Measurements from ENCODE around the gene RPL12.

RPL12 gene

DNA sequence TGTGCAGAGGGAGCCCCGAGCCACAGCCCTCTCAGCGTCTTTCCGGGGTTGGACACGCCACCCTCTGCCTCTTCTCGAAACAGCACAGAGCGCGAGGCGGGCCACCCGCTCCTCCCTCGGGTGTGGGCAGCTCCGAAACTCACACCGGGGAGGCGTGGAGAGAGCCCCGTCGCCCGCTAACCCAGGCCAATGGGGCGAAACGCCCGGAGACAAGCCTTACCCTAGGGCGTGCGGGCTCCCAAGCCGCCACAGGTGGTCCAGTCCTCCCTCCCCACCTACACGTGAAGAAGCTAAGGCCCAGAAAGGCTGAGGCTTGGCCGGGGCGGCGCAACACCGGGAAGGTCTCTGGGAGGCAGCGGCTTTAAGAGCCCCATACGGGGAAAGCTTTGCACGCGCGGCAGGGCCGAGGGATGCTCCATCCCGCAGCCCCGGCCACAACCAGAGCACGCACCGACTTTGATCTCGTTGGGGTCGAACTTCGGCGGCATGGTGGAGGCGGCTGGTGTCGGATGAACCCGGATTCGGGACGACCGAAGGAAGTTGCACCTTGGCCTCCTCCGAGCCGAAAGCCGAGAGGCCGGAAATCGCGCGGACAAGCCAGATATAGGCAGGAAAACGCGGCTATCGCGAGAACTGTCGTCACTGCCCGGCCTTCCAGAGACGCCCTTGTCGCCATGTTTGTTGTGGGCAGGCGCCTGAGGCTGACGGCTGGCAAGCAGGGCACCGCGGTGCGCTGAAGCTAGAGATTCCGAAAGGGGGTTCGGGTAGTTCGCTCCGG lies at the start of gene RPL12, which contains the start of gene LRSAM1:
Gene RPL12, minus strand, starts transcription at position 577 of the 778 bp plus-strand sequence. Its CDS starts 89 bp downstream, at position 488.
Gene LRSAM1, plus strand, starts transcription at position 681 of the 778 bp plus-strand sequence. CDS start 3,018 bp downstream, outside the sequence.
- peak; percentile 100 for DNase-seq

DNA sequence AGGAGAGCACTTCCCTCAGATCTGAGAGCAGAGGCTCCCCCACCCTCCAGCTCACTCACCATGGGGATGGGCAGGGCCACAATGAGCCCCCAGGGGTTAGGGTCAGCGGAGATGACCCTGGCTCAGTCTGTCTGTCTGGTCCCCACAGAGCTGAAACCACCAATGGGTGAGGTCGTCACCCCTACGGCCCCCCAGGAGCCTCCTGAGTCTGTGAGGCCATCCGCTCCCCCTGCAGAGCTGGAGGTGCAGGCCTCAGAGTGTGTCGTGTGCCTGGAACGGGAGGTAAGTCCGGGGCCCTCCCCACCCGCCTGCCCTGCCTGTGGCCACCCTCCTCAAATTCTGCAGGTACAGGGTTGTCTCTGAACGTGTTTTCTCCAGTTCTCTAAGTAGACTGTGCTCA lies 49.7 kb upstream of the RPL12 start:
- DNase-seq: no peak

DNA sequence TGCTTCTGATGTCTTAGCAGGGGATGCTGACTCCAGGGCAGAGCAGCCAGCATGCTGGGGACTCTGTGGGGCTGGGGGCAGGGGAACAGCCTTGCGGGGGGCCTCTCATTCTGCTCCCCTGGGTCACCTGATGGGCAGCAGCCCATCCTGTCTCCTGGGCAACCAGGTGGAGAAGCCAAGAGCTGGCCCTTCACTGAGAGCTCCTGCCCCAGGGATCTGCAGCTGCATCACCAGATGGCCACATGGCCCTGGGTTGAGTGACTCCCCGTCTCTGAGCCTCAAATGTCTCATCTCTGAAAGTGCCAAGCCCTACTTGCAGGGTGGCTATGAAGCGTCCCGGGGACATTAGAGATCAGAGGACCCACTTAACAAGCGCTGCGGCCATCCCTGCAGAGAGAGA lies 49.2 kb upstream of the RPL12 start:
- DNase-seq: no peak

DNA sequence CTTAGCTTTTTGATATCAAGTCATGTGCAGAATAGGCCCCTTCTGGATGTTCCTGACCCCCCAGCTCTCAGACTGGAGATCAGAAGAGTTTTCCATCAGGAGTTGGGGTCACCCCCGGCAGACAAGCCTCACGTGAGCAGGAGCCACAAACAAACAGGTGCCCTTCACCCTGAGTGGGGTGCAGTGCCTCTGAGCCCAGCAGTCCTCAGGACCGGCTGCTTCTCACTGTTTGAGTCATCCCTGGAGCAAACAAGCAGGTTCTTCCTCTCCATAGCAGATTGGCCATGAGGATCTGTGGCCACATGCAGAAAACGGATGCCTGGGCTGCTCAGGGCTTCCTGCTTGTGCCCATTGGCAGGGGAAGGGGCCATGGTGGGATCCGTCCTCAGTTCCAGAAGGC lies 47.1 kb upstream of the RPL12 start:
- no peak for DNase-seq

DNA sequence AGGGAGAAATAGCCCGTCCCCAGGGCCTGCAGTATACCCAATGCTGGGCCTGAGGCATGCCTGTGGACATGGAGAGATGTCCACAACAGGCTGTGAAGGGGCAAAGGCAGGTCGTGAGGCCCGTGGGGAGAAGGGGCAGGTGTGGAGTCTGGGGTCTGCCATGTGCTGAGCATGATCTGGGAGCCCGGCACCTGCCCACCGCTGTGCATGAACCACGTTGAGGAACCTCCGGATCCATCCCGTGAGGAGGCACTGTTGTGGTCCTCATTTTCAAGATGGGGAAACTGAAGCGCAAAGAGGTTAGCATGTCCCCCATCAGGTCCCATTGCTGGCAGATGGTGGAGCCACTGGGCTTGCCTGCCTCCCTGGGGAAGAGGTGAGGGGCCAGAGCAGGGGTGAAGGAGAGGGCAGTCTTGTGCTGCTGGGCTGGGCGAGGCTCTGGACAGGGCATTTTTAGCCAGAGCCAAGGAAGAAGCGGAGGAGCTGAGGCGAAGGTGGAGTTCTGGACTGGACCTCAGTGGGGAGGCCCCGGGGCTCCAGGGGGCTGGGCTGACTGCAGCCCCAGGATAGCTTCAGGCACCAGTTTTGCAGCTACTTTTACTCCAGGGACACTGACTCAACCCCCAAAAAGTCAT lies 46.6 kb upstream of the RPL12 start:
- DNase-seq: no peak

DNA sequence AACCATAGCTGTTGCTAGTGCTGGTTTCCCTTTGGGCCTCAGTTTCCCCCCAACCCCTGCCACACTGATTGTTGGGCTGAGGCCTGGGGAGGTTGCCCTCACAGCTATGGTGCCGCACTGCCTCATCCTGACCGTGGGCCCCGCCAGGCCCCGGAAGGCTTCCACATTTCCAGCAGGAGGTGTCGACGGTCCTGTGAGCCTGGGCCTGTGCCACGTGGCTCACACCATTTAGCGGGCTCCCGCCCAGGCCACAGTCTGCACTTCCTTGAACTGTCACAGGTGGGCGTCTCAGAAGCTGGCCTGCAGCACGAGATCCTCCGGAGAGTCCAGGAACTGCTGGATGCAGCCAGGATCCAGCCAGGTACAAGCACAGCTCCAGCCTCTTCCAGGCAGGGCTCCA lies 45.8 kb upstream of the RPL12 start:
- no peak for DNase-seq

DNA sequence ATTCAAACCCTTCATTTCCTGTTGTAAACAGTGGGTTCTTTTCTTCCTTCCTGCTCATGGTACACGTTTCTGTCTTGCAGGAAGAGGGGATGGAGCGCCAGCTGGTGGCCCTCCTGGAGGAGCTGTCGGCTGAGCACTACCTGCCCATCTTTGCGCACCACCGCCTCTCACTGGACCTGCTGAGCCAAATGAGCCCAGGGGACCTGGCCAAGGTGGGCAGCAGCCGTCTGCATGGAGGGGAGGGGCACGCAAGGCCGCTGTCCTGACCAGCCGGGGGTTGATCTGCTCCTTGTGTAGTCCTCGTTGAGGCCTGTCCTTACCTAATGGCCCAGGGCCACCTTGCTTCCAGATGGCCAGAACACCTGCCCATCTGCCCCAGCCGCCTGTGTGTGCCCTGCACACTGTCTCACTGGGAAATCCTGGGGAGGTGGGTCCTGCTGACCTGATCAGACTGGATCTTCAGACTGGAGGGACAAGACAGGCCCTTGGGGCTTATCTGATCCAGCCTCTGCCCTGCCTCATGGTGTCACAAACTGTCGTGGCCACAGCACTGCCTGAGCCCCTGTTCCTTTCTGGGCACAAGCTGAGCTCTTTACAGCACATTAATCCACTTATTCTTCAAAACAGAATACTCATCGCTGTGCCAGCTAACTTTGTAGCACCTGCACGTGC lies 44.8 kb upstream of the RPL12 start:
- no peak for DNase-seq

DNA sequence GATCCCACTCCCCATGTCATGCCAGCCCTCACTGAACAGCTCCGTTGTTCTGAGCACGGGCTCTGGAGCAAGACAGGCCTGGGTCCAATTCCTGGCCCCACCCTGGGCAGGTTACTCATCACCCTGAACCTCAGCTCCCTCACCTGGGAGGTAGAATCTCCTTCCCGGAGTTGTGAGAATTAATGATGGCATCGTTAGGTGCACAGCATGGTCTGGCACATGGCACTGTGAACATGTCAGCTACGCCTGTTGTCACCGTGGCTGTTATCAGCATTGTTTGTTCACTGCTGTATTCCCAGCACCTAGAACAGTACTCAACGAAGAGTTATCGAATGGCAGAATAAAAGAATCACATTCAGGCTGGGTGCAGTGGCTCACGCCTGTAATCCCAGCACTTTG lies 43.1 kb upstream of the RPL12 start:
- DNase-seq: no peak

DNA sequence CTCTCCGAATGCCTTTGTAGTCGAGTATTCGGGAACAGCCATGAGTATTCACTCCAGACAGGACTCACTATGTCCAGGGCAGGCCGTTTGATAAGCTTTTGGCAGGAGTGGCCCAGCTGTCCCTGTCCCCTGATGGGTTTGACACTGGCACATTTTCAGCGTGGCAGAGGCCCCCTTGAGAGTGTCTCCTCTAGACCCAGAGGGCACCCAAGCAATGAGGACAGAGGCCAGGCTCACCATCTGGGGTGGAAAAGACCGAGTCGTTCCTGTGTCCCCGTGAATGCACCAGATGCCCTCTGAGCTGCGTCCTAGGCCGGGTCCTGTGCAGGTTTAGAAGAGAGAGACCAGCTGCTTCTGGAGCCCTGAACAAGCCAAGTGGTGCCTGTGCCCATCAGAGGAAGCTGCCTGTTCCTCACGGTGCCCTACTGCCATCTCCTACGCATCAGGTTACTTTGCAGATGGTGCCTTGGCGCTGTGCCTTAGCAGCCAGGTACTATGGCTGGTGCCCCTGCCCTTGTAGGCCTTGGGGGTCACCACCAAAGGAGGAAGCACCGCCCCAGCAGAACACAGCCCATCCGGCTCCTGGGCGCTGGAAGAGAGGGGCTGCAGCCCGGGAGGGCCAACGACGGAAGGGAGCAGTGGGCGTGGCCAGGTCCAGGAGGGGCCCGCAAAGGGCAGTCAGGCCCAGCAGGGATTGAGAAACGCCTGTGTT lies 42.5 kb upstream of the RPL12 start:
- no peak for DNase-seq

DNA sequence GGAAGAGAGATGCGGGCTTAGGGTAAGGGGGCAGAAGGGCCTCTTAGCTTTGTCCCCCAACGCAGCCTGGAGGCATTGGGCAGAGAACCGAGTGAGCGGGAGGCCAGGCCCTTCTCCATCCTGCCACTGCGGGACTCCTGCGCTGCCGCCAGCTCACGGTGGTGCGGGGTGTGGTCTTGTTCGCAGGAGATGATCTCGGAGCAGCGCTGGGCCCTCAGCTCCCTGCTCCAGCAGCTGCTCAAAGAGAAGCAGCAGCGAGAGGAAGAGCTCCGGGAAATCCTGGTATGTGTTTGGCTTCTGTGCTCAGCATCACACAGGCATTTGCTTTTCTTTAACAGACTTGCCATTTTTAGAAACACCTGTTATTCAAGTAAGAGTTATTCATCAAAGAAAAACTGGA lies 41.4 kb upstream of the RPL12 start:
- no peak for DNase-seq

DNA sequence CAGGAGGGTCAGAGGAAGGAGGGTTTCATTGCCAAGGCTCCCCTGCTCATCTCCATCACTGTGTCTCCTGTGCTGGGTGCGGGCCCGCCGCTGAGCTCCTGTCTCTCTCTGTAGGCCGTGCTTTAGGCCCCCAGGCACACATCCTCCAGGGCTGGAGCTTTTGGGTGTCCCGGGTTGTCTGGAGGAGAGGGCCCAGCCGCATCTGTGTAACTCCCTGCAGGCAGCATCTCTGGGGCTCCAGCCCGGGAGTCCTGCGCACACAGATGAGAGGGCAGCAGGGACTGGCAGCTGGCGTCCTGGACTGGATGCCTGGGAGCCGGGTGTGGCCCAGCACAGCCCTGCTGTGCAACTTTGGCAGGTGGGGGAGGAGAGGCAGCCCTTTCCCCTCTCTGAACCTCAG lies 40.3 kb upstream of the RPL12 start:
- no peak for DNase-seq

DNA sequence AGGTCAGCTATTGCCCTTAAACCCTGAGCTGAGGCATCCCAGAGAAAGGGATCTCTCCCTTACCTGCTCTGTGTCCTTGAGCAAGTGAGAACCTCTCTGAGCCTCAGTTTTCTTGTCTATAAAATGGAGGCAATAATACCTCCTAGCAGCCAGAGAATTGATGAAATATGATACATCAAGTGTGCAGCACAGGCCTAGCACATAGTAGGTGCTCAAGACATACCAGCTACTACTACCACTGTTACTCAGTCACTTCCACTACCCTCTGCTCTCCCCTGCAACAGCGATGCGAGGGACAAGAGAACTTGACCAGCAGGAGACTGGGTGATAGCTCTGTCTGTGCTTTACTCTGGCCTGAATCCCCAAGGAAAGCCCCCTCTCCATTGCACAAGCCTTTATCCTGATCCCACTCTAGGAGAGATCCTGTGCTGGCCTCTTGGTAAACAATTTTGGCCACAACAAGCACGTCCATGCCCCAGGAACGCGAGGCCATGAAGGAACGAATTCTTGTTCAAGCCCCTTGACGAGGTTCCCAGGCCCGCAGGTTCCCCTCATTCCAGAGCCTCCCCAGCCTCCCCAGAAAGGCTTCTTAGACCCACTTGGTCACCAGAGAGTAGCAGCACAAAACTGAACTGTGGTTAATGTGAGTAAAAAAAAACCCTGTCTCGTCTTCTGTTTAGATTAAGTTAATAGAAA lies 39.5 kb upstream of the RPL12 start:
- DNase-seq: no peak

DNA sequence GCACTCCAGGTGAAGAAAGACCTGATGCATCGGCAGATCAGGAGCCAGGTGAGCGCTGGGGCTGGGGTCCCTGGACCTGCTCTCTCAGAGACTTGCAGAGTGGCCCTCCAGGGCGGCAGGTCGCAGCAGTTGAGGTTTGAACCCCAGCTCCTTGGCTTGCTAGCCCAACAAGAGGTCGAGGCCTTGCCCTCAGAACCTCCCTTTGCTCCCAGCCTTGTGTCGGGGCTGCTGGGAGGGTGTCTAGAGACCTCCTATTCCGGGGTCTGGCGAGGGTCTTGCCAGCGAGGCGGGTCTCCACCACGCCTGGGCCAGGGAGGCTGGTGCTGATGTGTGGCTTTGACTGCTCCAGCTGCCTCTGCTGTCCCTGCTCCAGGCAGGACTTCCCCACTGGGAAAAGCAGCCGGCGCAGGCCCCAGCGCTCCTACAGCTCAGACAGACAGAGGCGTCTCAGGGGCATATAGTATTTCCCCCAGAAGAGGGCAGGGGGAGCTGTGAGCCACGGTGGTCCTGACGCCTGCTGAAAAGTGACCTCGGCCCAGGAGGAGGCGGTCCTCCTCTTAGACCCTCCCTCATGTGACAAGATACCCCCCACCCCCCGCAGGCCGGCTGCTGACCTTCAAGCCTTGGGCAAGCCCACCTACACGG lies 38.4 kb upstream of the RPL12 start:
- no peak for DNase-seq

DNA sequence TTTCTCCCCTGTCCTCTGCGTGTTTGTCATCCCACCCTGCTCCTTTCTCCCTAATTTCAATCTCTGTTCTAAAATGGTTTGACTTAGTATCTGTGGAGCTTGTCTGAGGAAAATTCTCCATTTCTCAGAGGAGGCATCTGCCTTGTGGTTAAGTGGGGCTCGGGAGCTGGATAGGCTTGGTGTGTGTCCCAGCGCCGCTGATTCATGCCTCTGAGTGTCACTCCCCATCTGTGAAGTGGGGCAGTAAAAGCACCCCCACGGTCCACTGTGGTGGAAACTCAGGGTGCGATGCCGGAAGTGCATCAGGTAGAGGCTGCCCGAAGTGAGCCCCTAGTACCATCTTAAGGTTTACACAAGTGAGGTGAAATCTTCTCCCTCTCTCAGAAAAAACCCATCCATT lies 37.7 kb upstream of the RPL12 start:
- no peak for DNase-seq

DNA sequence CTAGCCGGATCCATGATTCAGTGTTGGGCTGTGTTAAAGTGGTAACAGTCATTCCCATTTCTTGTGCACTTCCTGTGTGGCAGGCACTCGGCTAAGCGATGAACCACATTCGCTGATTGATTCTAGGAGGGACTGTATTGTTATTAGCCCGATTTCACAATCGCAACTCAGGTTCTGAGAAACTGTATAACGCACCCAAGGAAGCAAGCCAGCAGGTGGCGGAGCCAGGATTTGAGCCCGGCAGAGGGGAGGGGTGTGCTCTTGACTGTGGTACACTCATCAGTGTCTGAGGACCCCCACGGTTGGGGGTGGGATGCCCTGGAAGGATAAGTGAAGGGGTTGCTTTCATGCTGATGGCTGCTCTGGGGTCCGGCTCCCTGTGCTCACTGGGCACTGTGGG lies 34.8 kb upstream of the RPL12 start:
- no peak for DNase-seq

DNA sequence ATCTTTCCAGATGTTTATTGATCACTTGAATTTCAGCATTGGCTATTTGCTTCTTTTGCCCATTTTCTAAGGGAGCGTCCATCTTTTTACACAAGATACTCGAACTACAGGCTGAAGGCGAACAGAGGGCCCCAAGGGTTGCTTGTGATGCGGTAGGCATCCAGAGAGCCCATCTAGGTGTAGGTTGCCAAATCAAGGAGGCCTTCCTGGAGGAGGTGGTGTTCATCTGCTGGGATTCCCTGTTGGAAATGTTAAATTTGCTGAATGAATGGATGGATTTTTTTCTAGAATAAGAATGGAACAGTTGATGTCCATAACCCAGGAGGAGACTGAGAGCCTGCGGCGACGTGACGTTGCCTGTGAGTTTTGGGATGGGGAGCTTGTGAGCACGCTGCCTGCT lies 31.5 kb upstream of the RPL12 start:
- DNase-seq: no peak

DNA sequence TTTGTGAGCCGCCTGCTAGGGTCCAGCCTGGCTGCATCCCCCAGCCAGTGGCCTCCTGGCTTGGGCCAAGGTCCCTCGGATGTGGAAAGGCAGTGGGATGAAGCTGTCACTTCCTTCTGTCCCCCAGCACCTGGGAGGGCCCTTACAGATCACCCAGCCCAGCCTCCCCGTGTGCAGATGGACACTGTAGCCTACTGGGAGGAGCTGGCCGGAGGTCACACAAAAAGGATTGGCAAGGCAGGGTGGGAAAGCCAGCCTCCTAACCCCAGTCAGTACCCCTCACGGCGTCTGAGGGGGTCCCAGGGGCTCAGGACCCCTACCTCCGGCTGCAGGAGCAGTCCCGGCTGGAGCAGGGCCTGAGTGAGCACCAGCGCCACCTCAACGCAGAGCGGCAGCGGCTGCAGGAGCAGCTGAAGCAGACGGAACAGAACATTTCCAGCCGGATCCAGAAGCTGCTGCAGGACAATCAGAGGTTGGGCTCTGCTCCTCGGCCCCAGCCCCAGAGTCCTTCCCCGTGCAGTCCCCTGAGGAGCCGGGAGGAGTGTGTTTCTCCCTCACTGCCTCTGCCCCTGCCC lies 28.4 kb upstream of the RPL12 start:
- DNase-seq: no peak

DNA sequence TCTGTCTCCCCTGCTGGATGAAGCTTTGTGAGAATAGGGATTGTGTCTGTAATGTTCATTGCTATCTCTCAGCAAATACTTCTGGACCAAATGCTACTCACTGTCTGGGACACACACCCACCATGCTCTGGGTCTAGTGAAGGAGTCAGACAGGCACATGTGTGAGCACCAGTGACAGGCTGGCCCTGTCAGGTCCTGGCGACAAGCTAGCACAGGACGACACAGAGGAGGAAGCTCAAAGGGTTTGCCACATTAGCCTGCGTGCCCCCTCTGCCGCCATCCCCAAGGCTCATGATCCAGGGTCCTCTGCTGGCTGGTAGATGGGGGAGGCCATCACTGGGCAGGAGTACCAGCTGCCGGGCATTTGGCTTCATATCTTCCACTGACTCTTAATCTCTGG lies 23.4 kb upstream of the RPL12 start:
- no peak for DNase-seq

DNA sequence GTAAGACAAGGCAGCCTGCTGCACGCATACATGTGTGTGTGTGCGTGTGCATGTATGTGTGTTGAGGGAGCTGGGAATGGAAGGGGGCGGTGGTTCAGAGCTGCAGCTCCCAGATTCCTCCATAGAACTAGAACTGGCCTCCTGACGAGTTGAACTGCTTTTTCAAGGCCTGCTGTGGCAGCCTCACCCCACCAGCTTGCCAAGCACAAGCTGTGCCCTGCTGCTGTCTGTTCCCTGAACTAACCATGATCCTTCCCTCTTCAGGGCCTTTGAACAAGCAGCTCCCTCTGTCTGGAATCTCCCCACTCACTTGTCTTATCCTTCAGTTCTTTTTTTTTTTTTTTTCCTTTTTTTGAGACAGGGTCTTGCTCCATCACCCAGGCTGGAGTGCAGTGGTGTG lies 22.7 kb upstream of the RPL12 start:
- DNase-seq: no peak

DNA sequence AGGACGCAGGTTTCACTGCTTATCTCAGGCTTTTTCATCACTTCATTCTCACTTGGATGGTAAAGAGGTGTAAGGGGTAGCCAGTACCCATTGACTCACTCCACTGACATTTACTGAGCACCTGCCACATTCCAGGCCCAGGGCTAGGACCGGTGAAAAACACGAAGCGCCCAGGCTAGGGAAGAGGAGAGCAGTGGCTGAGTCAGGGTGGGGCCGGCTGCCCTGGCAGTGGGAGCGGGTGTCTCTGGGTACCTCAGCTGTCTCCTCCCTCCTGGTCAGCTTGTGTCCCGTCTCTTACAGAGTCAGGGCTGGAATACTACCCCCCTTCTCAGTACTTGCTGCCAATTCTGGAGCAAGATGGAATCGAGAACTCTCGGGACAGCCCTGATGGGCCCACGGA lies 22.3 kb upstream of the RPL12 start:
- DNase-seq: no peak

DNA sequence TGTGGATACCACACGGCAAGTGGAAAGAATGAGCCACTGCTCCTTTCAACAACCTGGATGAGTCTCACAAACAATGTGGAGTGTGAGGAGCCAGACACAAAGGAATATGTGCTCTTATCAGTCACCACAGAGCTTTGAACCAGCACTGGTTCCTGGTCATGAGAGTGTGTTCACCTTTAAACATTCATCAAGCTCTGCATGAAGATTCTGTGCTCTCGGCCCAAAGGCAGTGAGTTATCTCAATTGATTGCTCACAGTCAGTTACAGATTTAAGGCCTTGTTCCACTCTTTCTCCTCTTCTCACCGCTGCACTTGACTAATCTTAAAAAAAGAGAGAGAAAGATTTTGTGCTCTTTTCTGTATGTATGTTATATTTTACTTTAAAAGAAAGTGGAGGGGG lies 19.5 kb upstream of the RPL12 start:
- DNase-seq: no peak

DNA sequence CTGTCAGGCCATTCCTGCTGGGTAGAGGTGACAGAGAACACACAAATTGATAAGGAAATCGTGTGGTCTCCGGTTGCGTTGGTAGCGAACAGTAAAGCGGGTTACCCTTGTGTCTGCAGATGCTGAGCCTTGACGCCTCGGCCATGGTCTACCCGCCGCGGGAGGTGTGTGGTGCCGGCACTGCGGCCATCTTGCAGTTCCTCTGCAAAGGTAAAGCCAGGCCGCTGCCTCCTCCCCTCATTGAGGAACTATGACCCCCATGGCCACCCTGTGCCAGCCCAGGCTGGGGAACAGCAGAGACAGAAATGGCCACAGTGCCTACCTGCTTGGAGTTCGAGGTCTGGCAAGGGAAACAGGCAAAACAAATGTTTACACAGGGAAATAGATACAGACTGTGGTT lies 16.4 kb upstream of the RPL12 start:
- DNase-seq: no peak
